SK-N-SH (cell line): Measurements from ENCODE around the gene PGD. TPM values are rescaled to one million over a fixed set of nuclear protein-coding genes. Genes with fewer than 3 reads are reported as not detected.

Source experiments
- CTCF ChIA-PET: fragments of 300-600, 350-600 bp; formaldehyde crosslinking; extraction: SDS; loops from one replicate; lab custom pipeline; 2021; lab: Yijun Ruan, JAX
- POLR2A ChIA-PET: fragments of 350-600 bp; sonication (Branson Sonifier 250); formaldehyde crosslinking; extraction: SDS; loops from one replicate; lab custom pipeline; 2020; ENCODE audit warnings: antibody characterized with exemption, inconsistent platforms; lab: Yijun Ruan, JAX
- DNase-seq: peaks from one replicate; pipeline ENCODE4 v3.0.0; 2012
- H2AFZ ChIP-seq: fragments of 200-600 bp; sonication (generic); 2 replicates; pipeline ENCODE4 v1.8.1; 2016; ENCODE audit warnings: antibody characterized with exemption, mild to moderate bottlenecking, low read depth
- H3F3A ChIP-seq: fragments of 200-600 bp; sonication (generic); replicated peaks from 2 replicates; pipeline ENCODE3; 2016; ENCODE audit warnings: antibody characterized with exemption, mild to moderate bottlenecking; ENCODE audit not compliant: insufficient read depth
- H3K27ac ChIP-seq, 2 experiments: fragments of 200-500 bp in 1 of 2; fragments of 200-600 bp in 1 of 2; sonication (Bioruptor generic) in 1 of 2; sonication (generic), shearing (Covaris generic) in 1 of 2; 2 replicates each; pipeline versions ENCODE4 v1.5.1 to v1.6.1; 2014 to 2016; ENCODE audit warnings: low read depth in 2 of 2, inconsistent platforms in 1 of 2, low read length in 1 of 2, mild to moderate bottlenecking in 1 of 2, mixed read lengths in 1 of 2
- H3K27me3 ChIP-seq: fragments of 200-600 bp; sonication (generic), shearing (Covaris generic); 2 replicates; pipeline ENCODE4 v1.6.1; 2016; ENCODE audit warnings: mixed run types; ENCODE audit not compliant: insufficient read depth
- H3K36me3 ChIP-seq, 2 experiments: fragments of 200-500 bp in 1 of 2; fragments of 200-600 bp in 1 of 2; sonication (Bioruptor generic) in 1 of 2; sonication (generic) in 1 of 2; replicated peaks in 1 of 2; 2 replicates each; pipeline versions ENCODE3 to v1.5.1; 2014 to 2016; ENCODE audit warnings: low read length in 1 of 2, mild to moderate bottlenecking in 1 of 2; ENCODE audit not compliant: insufficient read depth in 2 of 2, control insufficient read depth in 1 of 2
- H3K4me1 ChIP-seq, 2 experiments: fragments of 200-500 bp in 1 of 2; fragments of 200-600 bp in 1 of 2; sonication (Bioruptor generic) in 1 of 2; sonication (generic), shearing (Covaris generic) in 1 of 2; 2 replicates each; pipeline versions ENCODE4 v1.5.1 to v1.6.1; 2014 to 2016; ENCODE audit warnings: low read depth in 1 of 2, low read length in 1 of 2, mixed run types in 1 of 2; ENCODE audit not compliant: insufficient read depth in 2 of 2, control insufficient read depth in 1 of 2
- H3K4me2 ChIP-seq: fragments of 200-600 bp; sonication (generic), shearing (Covaris generic); 2 replicates; pipeline ENCODE4 v1.6.1; 2017; ENCODE audit warnings: mixed run types
- H3K4me3 ChIP-seq, 2 experiments: fragments of 200-500 bp in 1 of 2; fragments of 200-600 bp in 1 of 2; sonication (Bioruptor generic) in 1 of 2; sonication (generic), shearing (Covaris generic) in 1 of 2; 2 replicates each; pipeline versions ENCODE4 v1.5.1 to v1.8.1; 2014 to 2016; ENCODE audit warnings: low read depth in 2 of 2, inconsistent platforms in 1 of 2, low read length in 1 of 2, mild to moderate bottlenecking in 1 of 2, mixed read lengths in 1 of 2, moderate library complexity in 1 of 2
- H3K79me2 ChIP-seq: fragments of 200-600 bp; sonication (generic); 2 replicates; pipeline ENCODE4 v1.8.1; 2017; ENCODE audit warnings: mild to moderate bottlenecking; ENCODE audit not compliant: insufficient read depth
- H3K9ac ChIP-seq: fragments of 200-600 bp; sonication (generic); 2 replicates; pipeline ENCODE4 v1.6.1; 2017; ENCODE audit warnings: mixed run types
- H3K9me2 ChIP-seq: fragments of 200-600 bp; sonication (generic); 2 replicates; pipeline ENCODE4 v1.6.1; 2017; ENCODE audit warnings: mixed run types
- H3K9me3 ChIP-seq: fragments of 200-600 bp; sonication (generic); 2 replicates; pipeline ENCODE4 v1.6.1; 2017; ENCODE audit warnings: mixed run types, mild to moderate bottlenecking, moderate library complexity
- H4K20me1 ChIP-seq: fragments of 200-600 bp; sonication (generic); 2 replicates; pipeline ENCODE4 v1.6.1; 2017; ENCODE audit warnings: mild to moderate bottlenecking, mixed run types; ENCODE audit not compliant: insufficient read depth
- ELF1 ChIP-seq: IDR thresholded peaks from 2 replicates; pipeline ENCODE4 v1.4.0; 2012
- EP300 ChIP-seq, 2 experiments: IDR thresholded peaks; 2 replicates each; pipeline versions ENCODE4 v1.4.0 to v1.6.1; 2012; ENCODE audit warnings: borderline replicate concordance in 1 of 2, low read depth in 1 of 2, low read length in 1 of 2
- EZH2phosphoT487 ChIP-seq: fragments of 200-600 bp; sonication (generic); IDR thresholded peaks from 2 replicates; pipeline ENCODE4 v1.6.1; 2017; ENCODE audit warnings: low read depth, mixed run types, mild to moderate bottlenecking, antibody characterized with exemption, moderate library complexity, borderline replicate concordance
- FOSL2 ChIP-seq: IDR thresholded peaks from 2 replicates; pipeline ENCODE4 v1.4.0; 2012; ENCODE audit warnings: low read depth, mild to moderate bottlenecking, moderate library complexity, borderline replicate concordance
- GABPA ChIP-seq: IDR thresholded peaks from 2 replicates; pipeline ENCODE4 v1.4.0; 2012; ENCODE audit warnings: low read depth, mild to moderate bottlenecking
- JUND ChIP-seq: IDR thresholded peaks from 2 replicates; pipeline ENCODE4 v1.4.0; 2012
- MEF2A ChIP-seq: IDR thresholded peaks from 2 replicates; pipeline ENCODE4 v1.4.0; 2012; ENCODE audit warnings: low read depth, borderline replicate concordance
- MXI1 ChIP-seq: IDR thresholded peaks from 2 replicates; pipeline ENCODE4 v1.6.1; 2012; ENCODE audit warnings: mild to moderate bottlenecking, low read depth, low read length, improper control_type of control experiment
- POLR2AphosphoS5 ChIP-seq: IDR thresholded peaks from 2 replicates; pipeline ENCODE4 v1.6.1; 2012; ENCODE audit warnings: low read depth, low read length
- RAD21 ChIP-seq: IDR thresholded peaks from 2 replicates; pipeline ENCODE4 v1.6.1; 2012; ENCODE audit warnings: mild to moderate bottlenecking, low read length
- RCOR1 ChIP-seq: fragments of 150-350 bp; IDR thresholded peaks from 2 replicates; pipeline ENCODE4 v1.6.1; 2017; ENCODE audit warnings: antibody characterized with exemption, low read length
- RXRA ChIP-seq: IDR thresholded peaks from 2 replicates; pipeline ENCODE4 v1.4.0; 2012; ENCODE audit warnings: low read depth, mild to moderate bottlenecking, borderline replicate concordance
- SMC3 ChIP-seq: IDR thresholded peaks from 2 replicates; pipeline ENCODE4 v1.6.1; 2012; ENCODE audit warnings: low read depth, low read length, improper control_type of control experiment
- TCF12 ChIP-seq: IDR thresholded peaks from 2 replicates; pipeline ENCODE4 v1.4.0; 2012
- TEAD4 ChIP-seq: IDR thresholded peaks from 2 replicates; pipeline ENCODE4 v1.4.0; 2012; ENCODE audit warnings: mild to moderate bottlenecking, borderline replicate concordance; ENCODE audit not compliant: insufficient read depth
- WGBS: methylation state at CpG from one replicate; pipeline ENCODE4 v1.1.6; 2017; ENCODE audit warnings: low lambda C conversion rate; 5-methylcytosine and 5-hydroxymethylcytosine counted together
- polyA plus RNA-seq, 3 experiments: library from polyadenylated mRNA; depleted of rRNA; stranded (reverse); fragments of >200 nt; gene quantifications; 2 replicates each; pipeline ENCODE4 v1.2.3, GENCODE V29; 2012
- TF ChIP-seq, protein P1 (sequence below): IDR thresholded peaks from 2 replicates; pipeline ENCODE4; 2012
- TF ChIP-seq, protein P2 (sequence below): fragments of 150-350 bp; IDR thresholded peaks from 2 replicates; pipeline ENCODE4 v1.6.1; 2016; ENCODE audit warnings: mild to moderate bottlenecking, low read depth, low read length
- TF ChIP-seq, protein P3 (sequence below): fragments of 150-350 bp; IDR thresholded peaks from 2 replicates; pipeline ENCODE4 v1.6.1; 2017; ENCODE audit warnings: antibody characterized with exemption, low read length, low read depth, borderline replicate concordance
- TF ChIP-seq, protein P4 (sequence below): IDR thresholded peaks from 2 replicates; pipeline ENCODE4 v1.4.0; 2012; ENCODE audit warnings: low read depth

PGD gene
- polyA plus RNA-seq, 1 of the 3 experiments (the other 2 are of a cell fraction): 76.2 TPM

DNA sequence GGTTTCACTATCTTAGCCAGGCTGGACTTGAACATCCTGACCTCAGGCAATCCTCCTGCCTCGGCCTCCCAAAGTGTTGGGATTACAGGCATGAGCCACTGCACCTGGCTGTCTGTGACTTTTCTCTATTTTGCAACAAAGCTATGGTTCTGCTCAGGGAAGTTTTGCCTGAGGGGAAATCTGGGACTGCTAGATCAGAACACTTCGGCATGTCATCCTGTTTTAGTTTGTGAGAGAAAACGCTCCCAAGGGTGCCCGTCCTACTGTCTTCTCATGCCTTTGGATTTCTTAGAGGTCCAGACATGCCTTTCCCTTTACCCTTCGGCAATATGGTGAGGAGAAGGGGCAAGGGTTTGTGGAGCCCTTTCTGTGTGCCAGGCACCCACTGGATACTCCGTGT, 45.4 kb downstream of the PGD start:
- CTCF ChIA-PET: interaction anchor here (1.8 to 2.0 kb wide), 2 partner anchors 14 to 50 kb away, joined by 4 to 8 read pairs; partner anchors contain the start of gene CENPS
- 98% methylated on average over 6 of the region's 6 CpGs for WGBS

DNA sequence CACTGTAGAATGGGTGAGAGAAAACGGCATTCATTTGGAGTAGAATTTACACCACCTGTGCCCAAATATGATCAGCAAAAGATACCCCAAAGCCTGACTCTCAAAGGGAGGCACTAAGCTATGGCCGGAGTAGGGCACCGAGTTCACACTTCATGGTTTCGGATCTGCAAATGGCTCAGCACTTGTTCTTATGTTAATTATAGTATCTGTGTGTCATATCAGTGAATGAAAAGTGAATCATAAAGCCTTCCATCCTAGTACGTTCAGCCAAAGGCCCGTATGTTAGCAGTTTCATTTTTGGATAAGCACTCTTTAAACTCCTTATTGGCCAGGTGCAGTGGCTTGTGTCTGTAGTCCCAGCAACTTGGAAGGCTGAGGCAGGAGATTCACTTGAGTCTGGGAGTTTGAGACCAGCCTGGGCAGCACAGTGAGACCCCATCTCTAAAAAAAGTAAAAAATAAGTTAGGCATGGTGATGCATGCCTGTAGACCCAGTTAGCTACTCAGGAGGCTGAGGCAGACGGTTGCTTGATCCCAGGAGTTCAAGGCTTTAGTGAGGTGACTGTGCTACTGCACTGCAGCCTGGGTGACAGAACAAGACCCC, 46.0 kb downstream of the PGD start:
- Histone ChIP-seq H3F3A (no peaks in the 10 kb centered on the region), H4K20me1 (no peaks in the 10 kb centered on the region), H2AFZ (no peak overlapping the region), H3K9me2 (no peaks in the 10 kb centered on the region), H3K27me3 (no peaks in the 10 kb centered on the region), H3K9me3 (no peaks in the 10 kb centered on the region), H3K9ac (no peak overlapping the region), H3K36me3 (peaks cover 0 to 10% of the 10 kb centered on the region in 2 experiments), H3K4me3 (no peak overlapping the region)
- 77% methylated on average over 7 of the region's 7 CpGs for WGBS
- TF ChIP-seq, protein P1, sequence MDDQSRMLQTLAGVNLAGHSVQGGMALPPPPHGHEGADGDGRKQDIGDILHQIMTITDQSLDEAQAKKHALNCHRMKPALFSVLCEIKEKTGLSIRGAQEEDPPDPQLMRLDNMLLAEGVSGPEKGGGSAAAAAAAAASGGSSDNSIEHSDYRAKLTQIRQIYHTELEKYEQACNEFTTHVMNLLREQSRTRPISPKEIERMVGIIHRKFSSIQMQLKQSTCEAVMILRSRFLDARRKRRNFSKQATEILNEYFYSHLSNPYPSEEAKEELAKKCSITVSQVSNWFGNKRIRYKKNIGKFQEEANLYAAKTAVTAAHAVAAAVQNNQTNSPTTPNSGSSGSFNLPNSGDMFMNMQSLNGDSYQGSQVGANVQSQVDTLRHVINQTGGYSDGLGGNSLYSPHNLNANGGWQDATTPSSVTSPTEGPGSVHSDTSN: no peak
- no peak for TF ChIP-seq GABPA
- no peak for TF ChIP-seq RXRA
- no peak for TF ChIP-seq ELF1
- TF ChIP-seq RCOR1: no peak
- TF ChIP-seq, protein P2, sequence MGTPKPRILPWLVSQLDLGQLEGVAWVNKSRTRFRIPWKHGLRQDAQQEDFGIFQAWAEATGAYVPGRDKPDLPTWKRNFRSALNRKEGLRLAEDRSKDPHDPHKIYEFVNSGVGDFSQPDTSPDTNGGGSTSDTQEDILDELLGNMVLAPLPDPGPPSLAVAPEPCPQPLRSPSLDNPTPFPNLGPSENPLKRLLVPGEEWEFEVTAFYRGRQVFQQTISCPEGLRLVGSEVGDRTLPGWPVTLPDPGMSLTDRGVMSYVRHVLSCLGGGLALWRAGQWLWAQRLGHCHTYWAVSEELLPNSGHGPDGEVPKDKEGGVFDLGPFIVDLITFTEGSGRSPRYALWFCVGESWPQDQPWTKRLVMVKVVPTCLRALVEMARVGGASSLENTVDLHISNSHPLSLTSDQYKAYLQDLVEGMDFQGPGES: no peak
- TF ChIP-seq, protein P3, sequence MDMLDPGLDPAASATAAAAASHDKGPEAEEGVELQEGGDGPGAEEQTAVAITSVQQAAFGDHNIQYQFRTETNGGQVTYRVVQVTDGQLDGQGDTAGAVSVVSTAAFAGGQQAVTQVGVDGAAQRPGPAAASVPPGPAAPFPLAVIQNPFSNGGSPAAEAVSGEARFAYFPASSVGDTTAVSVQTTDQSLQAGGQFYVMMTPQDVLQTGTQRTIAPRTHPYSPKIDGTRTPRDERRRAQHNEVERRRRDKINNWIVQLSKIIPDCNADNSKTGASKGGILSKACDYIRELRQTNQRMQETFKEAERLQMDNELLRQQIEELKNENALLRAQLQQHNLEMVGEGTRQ: no peak
- no peak for TF ChIP-seq EZH2phosphoT487
- TF ChIP-seq RAD21: no peak
- no peak for TF ChIP-seq JUND
- TF ChIP-seq, protein P4, sequence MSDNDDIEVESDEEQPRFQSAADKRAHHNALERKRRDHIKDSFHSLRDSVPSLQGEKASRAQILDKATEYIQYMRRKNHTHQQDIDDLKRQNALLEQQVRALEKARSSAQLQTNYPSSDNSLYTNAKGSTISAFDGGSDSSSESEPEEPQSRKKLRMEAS: no peak
- TF ChIP-seq FOSL2: no peak
- TF ChIP-seq TEAD4: no peak
- TF ChIP-seq, all 33 proteins: peak for 0
- Histone ChIP-seq H3K27ac (no peak overlapping the region), H3K79me2 (no peaks in the 10 kb centered on the region), H3K4me1 (no peaks in the 10 kb centered on the region), H3K4me2 (no peak overlapping the region)
- DNase-seq: no peak
- ChIA-PET POLR2A (no interaction called here), CTCF (interaction anchor here (0.6 to 2.0 kb wide), 3 partner anchors 14 to 50 kb away, joined by 3 to 8 read pairs (median 3); partner anchors contain the start of gene CENPS)

More for the DNA sequence above, 45.4 kb downstream of the PGD start:
- H3F3A ChIP-seq: no peaks in the 10 kb centered on the region
- no peaks in the 10 kb centered on the region for H3K79me2 ChIP-seq
- DNase-seq: no peak
- no peak overlapping the region for H3K4me3 ChIP-seq
- POLR2A ChIA-PET: no interaction called here
- TF ChIP-seq MXI1: no peak
- no peak for TF ChIP-seq FOSL2
- TF ChIP-seq EP300 (IDR thresholded peaks at IDR 0.05; ENCODE audit: borderline replicate concordance in 1 of 2, low read depth in 1 of 2, low read length in 1 of 2): no peak
- no peak for TF ChIP-seq MEF2A
- TF ChIP-seq TCF12: no peak
- TF ChIP-seq, protein P3: no peak
- no peak for TF ChIP-seq POLR2AphosphoS5
- TF ChIP-seq, protein P4: no peak
- TF ChIP-seq SMC3: no peak
- TF ChIP-seq ELF1: no peak
- TF ChIP-seq, protein P2: no peak
- no peaks in the 10 kb centered on the region for H3K9me3 ChIP-seq
- H3K4me2 ChIP-seq: no peak overlapping the region
- no peaks in the 10 kb centered on the region for H4K20me1 ChIP-seq
- H2AFZ ChIP-seq: no peak overlapping the region
- H3K9ac ChIP-seq: no peak overlapping the region
- H3K27ac ChIP-seq: no peak overlapping the region
- H3K27me3 ChIP-seq: no peaks in the 10 kb centered on the region
- H3K9me2 ChIP-seq: no peaks in the 10 kb centered on the region
- peaks cover 0 to 10% of the 10 kb centered on the region in 2 experiments for H3K36me3 ChIP-seq
- H3K4me1 ChIP-seq: no peaks in the 10 kb centered on the region
